IMR-90 (cell line): ENCODE data around the gene TRPM6. TPM values are rescaled to one million over a fixed set of nuclear protein-coding genes. Genes with fewer than 3 reads are reported as not detected.

Experiments
- ATAC-seq: fragments of 200-7000 bp; cut with Tn5 transposase; 2 replicates; pipeline ENCODE4 v1.9.1; 2020; ENCODE audit warnings: low read depth, mild to moderate bottlenecking, moderate library complexity
- BruUV-seq: library from RNA; stranded (reverse); fragments of 400-500 nt; replicated peaks from 2 replicates; lab custom pipeline; 2021; lab: Mats Ljungman, UMichigan
- CTCF ChIA-PET: fragments of 300-600 bp; formaldehyde crosslinking; extraction: SDS; loops from one replicate; lab custom pipeline; 2021; ENCODE audit warnings: antibody characterized with exemption; lab: Yijun Ruan, JAX
- POLR2A ChIA-PET: fragments of 300-600 bp; sonication (Branson Sonifier 250); formaldehyde crosslinking; loops from one replicate; lab custom pipeline; 2022; ENCODE audit warnings: antibody characterized with exemption; ENCODE audit not compliant: unreplicated experiment; lab: Charles Lee
- DNase-seq: peaks from one replicate; pipeline ENCODE4 v3.0.0; 2013
- H2AFZ ChIP-seq: replicated peaks from 2 replicates; pipeline ENCODE3; 2013; ENCODE audit warnings: low read length, mild to moderate bottlenecking; ENCODE audit not compliant: poor library complexity
- H2AK5ac ChIP-seq: 2 replicates; pipeline ENCODE4 v1.6.1; 2013; ENCODE audit warnings: low read depth, low read length, inconsistent platforms
- H2AK9ac ChIP-seq: replicated peaks from 2 replicates; pipeline ENCODE3; 2013; ENCODE audit warnings: mild to moderate bottlenecking, low read depth, low read length, moderate library complexity; ENCODE audit not compliant: poor library complexity
- H2BK120ac ChIP-seq: 2 replicates; pipeline ENCODE4 v1.6.1; 2013; ENCODE audit warnings: low read depth, low read length, inconsistent platforms
- H2BK15ac ChIP-seq: 3 replicates; pipeline ENCODE4 v1.6.1; 2013; ENCODE audit warnings: low read depth, low read length, inconsistent platforms
- H2BK20ac ChIP-seq: 2 replicates; pipeline ENCODE4 v1.6.1; 2013; ENCODE audit warnings: low read depth, mild to moderate bottlenecking, inconsistent platforms, low read length, moderate library complexity
- H2BK5ac ChIP-seq: 2 replicates; pipeline ENCODE4 v1.6.1; 2013; ENCODE audit warnings: mild to moderate bottlenecking, low read depth, low read length, inconsistent platforms; ENCODE audit not compliant: poor library complexity, severe bottlenecking
- H3K14ac ChIP-seq: replicated peaks from 2 replicates; pipeline ENCODE4 v1.6.1; 2013; ENCODE audit warnings: low read depth, low read length, inconsistent platforms
- H3K18ac ChIP-seq: 2 replicates; pipeline ENCODE4 v1.6.1; 2013; ENCODE audit warnings: low read depth, low read length, control low read depth
- H3K23ac ChIP-seq: 2 replicates; pipeline ENCODE4 v1.6.1; 2013; ENCODE audit warnings: low read depth, low read length, inconsistent platforms
- H3K27ac ChIP-seq: 2 replicates; pipeline ENCODE4 v1.5.1; 2013; ENCODE audit warnings: mild to moderate bottlenecking, control low read depth, low read length; ENCODE audit not compliant: insufficient read depth
- H3K27me3 ChIP-seq: 2 replicates; pipeline ENCODE4 v1.6.1; 2013; ENCODE audit warnings: low read length; ENCODE audit not compliant: control insufficient read depth, insufficient read depth
- H3K36me3 ChIP-seq: 2 replicates; pipeline ENCODE4 v1.6.1; 2013; ENCODE audit warnings: low read length, mixed read lengths; ENCODE audit not compliant: control insufficient read depth, insufficient read depth
- H3K4ac ChIP-seq: 2 replicates; pipeline ENCODE4 v1.6.1; 2013; ENCODE audit warnings: low read depth, low read length, inconsistent platforms
- H3K4me1 ChIP-seq: 2 replicates; pipeline ENCODE4 v1.6.1; 2013; ENCODE audit warnings: low read length, mixed read lengths; ENCODE audit not compliant: control insufficient read depth, insufficient read depth
- H3K4me2 ChIP-seq: 2 replicates; pipeline ENCODE4 v1.6.1; 2013; ENCODE audit warnings: low read depth, mild to moderate bottlenecking, control low read depth, low read length, moderate library complexity
- H3K4me3 ChIP-seq: 2 replicates; pipeline ENCODE4 v1.5.1; 2013; ENCODE audit warnings: low read depth, mild to moderate bottlenecking, control low read depth, low read length, moderate library complexity; ENCODE audit not compliant: insufficient read depth
- H3K56ac ChIP-seq: 2 replicates; pipeline ENCODE4 v1.6.1; 2013; ENCODE audit warnings: low read length, inconsistent platforms; ENCODE audit not compliant: insufficient read depth; ENCODE audit errors: extremely low read depth
- H3K79me1 ChIP-seq, 2 experiments: 2 replicates each; pipeline ENCODE4 v1.6.1; 2013; ENCODE audit warnings: low read length in 2 of 2, inconsistent platforms in 1 of 2, low read depth in 1 of 2
- H3K9ac ChIP-seq: 2 replicates; pipeline ENCODE4 v1.6.1; 2013; ENCODE audit warnings: low read depth, low read length, control low read depth
- H3K9me1 ChIP-seq: 2 replicates; pipeline ENCODE4 v1.6.1; 2013; ENCODE audit warnings: low read length, inconsistent platforms; ENCODE audit not compliant: insufficient read depth
- H3K9me3 ChIP-seq: 2 replicates; pipeline ENCODE4 v1.6.1; 2013; ENCODE audit warnings: low read length; ENCODE audit not compliant: control insufficient read depth, insufficient read depth
- H4K20me1 ChIP-seq: 2 replicates; pipeline ENCODE4 v1.6.1; 2013; ENCODE audit warnings: low read length, inconsistent platforms; ENCODE audit not compliant: insufficient read depth
- H4K5ac ChIP-seq: 2 replicates; pipeline ENCODE4 v1.6.1; 2013; ENCODE audit warnings: mild to moderate bottlenecking, low read depth, low read length, control low read depth
- H4K8ac ChIP-seq, 2 experiments: 2 replicates each; pipeline ENCODE4 v1.6.1; 2013; ENCODE audit warnings: low read depth in 2 of 2, low read length in 2 of 2, control low read depth in 1 of 2, inconsistent platforms in 1 of 2
- H4K91ac ChIP-seq: 2 replicates; pipeline ENCODE4 v1.6.1; 2013; ENCODE audit warnings: low read depth, low read length, inconsistent platforms; ENCODE audit not compliant: insufficient read depth
- BHLHE40 ChIP-seq: fragments of 150-350 bp; IDR thresholded peaks from 2 replicates; pipeline ENCODE4 v1.6.1; 2016; ENCODE audit warnings: mild to moderate bottlenecking, low read depth, low read length
- CEBPB ChIP-seq: IDR thresholded peaks from 2 replicates; pipeline ENCODE4 v1.6.1; 2012; ENCODE audit warnings: low read depth, low read length, improper control_type of control experiment
- FOS ChIP-seq: fragments of 150-350 bp; IDR thresholded peaks from 2 replicates; pipeline ENCODE4 v1.6.1; 2016; ENCODE audit warnings: low read depth, low read length
- MAFK ChIP-seq: IDR thresholded peaks from 2 replicates; pipeline ENCODE4 v1.6.1; 2012; ENCODE audit warnings: low read depth, low read length, improper control_type of control experiment
- MXI1 ChIP-seq: IDR thresholded peaks from 2 replicates; pipeline ENCODE4 v1.6.1; 2012; ENCODE audit warnings: low read depth, mild to moderate bottlenecking, low read length, moderate library complexity, borderline replicate concordance
- NFE2L2 ChIP-seq: fragments of 150-350 bp; IDR thresholded peaks from 2 replicates; pipeline ENCODE4 v1.6.1; 2016; ENCODE audit warnings: low read depth, mild to moderate bottlenecking, low read length
- RCOR1 ChIP-seq: IDR thresholded peaks from 2 replicates; pipeline ENCODE4 v1.6.1; 2012; ENCODE audit warnings: mild to moderate bottlenecking, low read length, improper control_type of control experiment; ENCODE audit not compliant: insufficient replicate concordance
- RFX5 ChIP-seq: IDR thresholded peaks from 2 replicates; pipeline ENCODE4 v1.8.0; 2012; ENCODE audit warnings: low read depth, mild to moderate bottlenecking, low read length, moderate library complexity
- SMC3 ChIP-seq: fragments of 150-350 bp; IDR thresholded peaks from 2 replicates; pipeline ENCODE4 v1.6.1; 2016; ENCODE audit warnings: low read depth, mild to moderate bottlenecking, antibody characterized with exemption, low read length, moderate library complexity
- WGBS, 2 experiments: methylation state at CpG; one replicate each; pipeline versions ENCODE4 v1.1.5 to v1.1.7; 2013; ENCODE audit warnings: missing lambda C conversion rate in 2 of 2; ENCODE audit not compliant: insufficient read length in 1 of 2; ENCODE audit errors: extremely low coverage in 2 of 2; 5-methylcytosine and 5-hydroxymethylcytosine counted together
- dilution Hi-C: fragments of 300-500 bp; cut with HindIII; formaldehyde crosslinking; loops from one replicate; pipeline ENCODE4 v1.14.3; 2018; ENCODE audit warnings: low sequenced_read_pairs; ENCODE audit not compliant: unreplicated experiment
- in situ Hi-C: fragments of 300-500 bp; cut with MboI; formaldehyde crosslinking; loops from 3 replicates; pipeline ENCODE4 v1.14.3; 2019; ENCODE audit warnings: low sequenced_read_pairs, inconsistent platforms, mixed read lengths
- intact Hi-C: fragments of 100-400 bp; cut with micrococcal nuclease; formaldehyde crosslinking; loops from 2 replicates; pipeline ENCODE4 v1.10.0; 2022
- polyA plus RNA-seq, 3 experiments: library from polyadenylated mRNA; depleted of rRNA; stranded (reverse); fragments of >200 nt; gene quantifications; 2 replicates each; pipeline ENCODE4 v1.2.3, GENCODE V29; 2012; ENCODE audit warnings: low replicate concordance in 1 of 3
- total RNA-seq: library from RNA; depleted of rRNA; stranded (reverse); fragments of >200 nt; gene quantifications from 2 replicates; pipeline ENCODE4 v1.2.3, GENCODE V29; 2012
- TF ChIP-seq, protein P1 (sequence below): fragments of 150-350 bp; IDR thresholded peaks from 2 replicates; pipeline ENCODE4 v1.6.1; 2016; ENCODE audit warnings: low read depth, mild to moderate bottlenecking, low read length, moderate library complexity, borderline replicate concordance
- TF ChIP-seq, protein P2 (sequence below): conservative IDR thresholded peaks from 2 replicates; pipeline ENCODE4 v1.5.1; 2012; ENCODE audit warnings: mild to moderate bottlenecking, low read depth, low read length, improper control_type of control experiment
- TF ChIP-seq, protein P3 (sequence below): fragments of 150-350 bp; IDR thresholded peaks from 2 replicates; pipeline ENCODE4 v1.6.1; 2017; ENCODE audit warnings: mild to moderate bottlenecking, antibody characterized with exemption, low read length, low read depth

TRPM6 gene
- total and polyA plus RNA-seq, 2 of the 4 experiments (the other 2 are of a cell fraction) = under 0.01 to 0.02 TPM

DNA sequence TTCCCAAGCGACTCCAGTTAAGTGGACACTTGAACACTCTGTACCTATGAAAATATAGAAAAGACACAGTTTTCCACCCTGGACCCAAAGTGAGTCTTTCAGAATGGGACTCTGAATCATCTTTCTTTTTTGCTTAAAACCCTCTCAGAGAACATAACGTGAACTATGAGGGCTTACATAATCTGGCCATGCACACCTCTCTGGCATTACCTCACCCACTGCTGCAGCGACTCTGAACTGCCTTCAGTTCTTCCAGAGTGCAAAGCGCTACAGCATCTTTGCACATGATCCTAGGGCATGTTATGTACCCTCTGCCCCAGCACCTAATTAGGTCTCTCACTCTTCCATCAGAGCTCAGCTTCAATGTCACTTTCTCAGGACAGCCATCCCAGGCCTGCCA, 204.4 kb downstream of the TRPM6 start:
- no peak overlapping the region for H2AFZ ChIP-seq
- H3K9ac ChIP-seq = no peak overlapping the region
- no TSS peak for BruUV-seq
- H3K18ac ChIP-seq = no peak overlapping the region
- no peak for TF ChIP-seq CEBPB
- no peak for TF ChIP-seq RFX5
- no peak for TF ChIP-seq MXI1
- TF ChIP-seq MAFK = no peak
- TF ChIP-seq SMC3 = no peak
- no peak for TF ChIP-seq RCOR1
- TF ChIP-seq, protein P1, sequence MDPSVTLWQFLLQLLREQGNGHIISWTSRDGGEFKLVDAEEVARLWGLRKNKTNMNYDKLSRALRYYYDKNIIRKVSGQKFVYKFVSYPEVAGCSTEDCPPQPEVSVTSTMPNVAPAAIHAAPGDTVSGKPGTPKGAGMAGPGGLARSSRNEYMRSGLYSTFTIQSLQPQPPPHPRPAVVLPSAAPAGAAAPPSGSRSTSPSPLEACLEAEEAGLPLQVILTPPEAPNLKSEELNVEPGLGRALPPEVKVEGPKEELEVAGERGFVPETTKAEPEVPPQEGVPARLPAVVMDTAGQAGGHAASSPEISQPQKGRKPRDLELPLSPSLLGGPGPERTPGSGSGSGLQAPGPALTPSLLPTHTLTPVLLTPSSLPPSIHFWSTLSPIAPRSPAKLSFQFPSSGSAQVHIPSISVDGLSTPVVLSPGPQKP = no peak
- TF ChIP-seq, protein P2, sequence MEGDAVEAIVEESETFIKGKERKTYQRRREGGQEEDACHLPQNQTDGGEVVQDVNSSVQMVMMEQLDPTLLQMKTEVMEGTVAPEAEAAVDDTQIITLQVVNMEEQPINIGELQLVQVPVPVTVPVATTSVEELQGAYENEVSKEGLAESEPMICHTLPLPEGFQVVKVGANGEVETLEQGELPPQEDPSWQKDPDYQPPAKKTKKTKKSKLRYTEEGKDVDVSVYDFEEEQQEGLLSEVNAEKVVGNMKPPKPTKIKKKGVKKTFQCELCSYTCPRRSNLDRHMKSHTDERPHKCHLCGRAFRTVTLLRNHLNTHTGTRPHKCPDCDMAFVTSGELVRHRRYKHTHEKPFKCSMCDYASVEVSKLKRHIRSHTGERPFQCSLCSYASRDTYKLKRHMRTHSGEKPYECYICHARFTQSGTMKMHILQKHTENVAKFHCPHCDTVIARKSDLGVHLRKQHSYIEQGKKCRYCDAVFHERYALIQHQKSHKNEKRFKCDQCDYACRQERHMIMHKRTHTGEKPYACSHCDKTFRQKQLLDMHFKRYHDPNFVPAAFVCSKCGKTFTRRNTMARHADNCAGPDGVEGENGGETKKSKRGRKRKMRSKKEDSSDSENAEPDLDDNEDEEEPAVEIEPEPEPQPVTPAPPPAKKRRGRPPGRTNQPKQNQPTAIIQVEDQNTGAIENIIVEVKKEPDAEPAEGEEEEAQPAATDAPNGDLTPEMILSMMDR = no peak
- TF ChIP-seq NFE2L2 = no peak
- no peak for TF ChIP-seq BHLHE40
- TF ChIP-seq, protein P3, sequence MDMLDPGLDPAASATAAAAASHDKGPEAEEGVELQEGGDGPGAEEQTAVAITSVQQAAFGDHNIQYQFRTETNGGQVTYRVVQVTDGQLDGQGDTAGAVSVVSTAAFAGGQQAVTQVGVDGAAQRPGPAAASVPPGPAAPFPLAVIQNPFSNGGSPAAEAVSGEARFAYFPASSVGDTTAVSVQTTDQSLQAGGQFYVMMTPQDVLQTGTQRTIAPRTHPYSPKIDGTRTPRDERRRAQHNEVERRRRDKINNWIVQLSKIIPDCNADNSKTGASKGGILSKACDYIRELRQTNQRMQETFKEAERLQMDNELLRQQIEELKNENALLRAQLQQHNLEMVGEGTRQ = no peak
- TF ChIP-seq FOS = no peak
- no peak overlapping the region for H3K23ac ChIP-seq
- ChIA-PET POLR2A (interaction anchor here (0.6 kb wide), 1 partner anchor 535 kb away, joined by 4 read pairs; no protein-coding TSS in a partner anchor), CTCF (no interaction called here)
- ATAC-seq (no peak), DNase-seq (no peak)
- dilution Hi-C loops = no loop called here
- H4K20me1 ChIP-seq = no peaks in the 10 kb centered on the region
- no peak overlapping the region for H2AK5ac ChIP-seq
- H3K36me3 ChIP-seq = no peaks in the 10 kb centered on the region
- in situ Hi-C loops = no loop called here
- H2BK20ac ChIP-seq = no peak overlapping the region
- H3K9me3 ChIP-seq = no peaks in the 10 kb centered on the region
- no peak overlapping the region for H2AK9ac ChIP-seq
- H2BK120ac ChIP-seq = no peak overlapping the region
- no peak overlapping the region for H3K4ac ChIP-seq
- H3K56ac ChIP-seq = no peak overlapping the region
- no peak overlapping the region for H2BK15ac ChIP-seq
- no peaks in the 10 kb centered on the region for H3K79me1 ChIP-seq
- no peak overlapping the region for H3K27ac ChIP-seq
- H3K9me1 ChIP-seq = no peaks in the 10 kb centered on the region
- H3K4me1 ChIP-seq = no peaks in the 10 kb centered on the region
- no peak overlapping the region for H3K14ac ChIP-seq
- H3K4me3 ChIP-seq = no peak overlapping the region
- H4K91ac ChIP-seq = no peak overlapping the region
- no peak overlapping the region for H2BK5ac ChIP-seq
- no CpG with 5 or more reads among the region's 4 CpGs for WGBS, 2 experiments
- H4K5ac ChIP-seq = no peak overlapping the region
- no peak overlapping the region for H3K4me2 ChIP-seq
- intact Hi-C loops = no loop called here
- no peak overlapping the region for H4K8ac ChIP-seq
- no peaks in the 10 kb centered on the region for H3K27me3 ChIP-seq
